Fibroblast of pulmonary artery (primary cell): ENCODE data around the gene ADGRL4.

Experiments
- DNase-seq: peaks from one replicate; pipeline ENCODE4 v3.0.0-alpha.2; 2010; ENCODE audit warnings: low read depth
- H3K4me3 ChIP-seq: replicated peaks from 2 replicates; pipeline ENCODE4 v1.5.1; 2011; ENCODE audit warnings: low read depth, mild to moderate bottlenecking, control low read depth, low read length, moderate library complexity
- CTCF ChIP-seq: IDR thresholded peaks from 2 replicates; pipeline ENCODE4 v1.5.1; 2011; ENCODE audit warnings: mild to moderate bottlenecking, control low read depth, low read length, inconsistent platforms; ENCODE audit errors: missing control alignments

ADGRL4 gene

GRCh38 chr1:78864175-78864574 is 142.4 kb downstream of the ADGRL4 start:
- no peak for DNase-seq
- no peak for TF ChIP-seq CTCF

GRCh38 chr1:78856096-78856495 is 150.4 kb downstream of the ADGRL4 start:
- DNase-seq, result no peak
- no peak for TF ChIP-seq CTCF
- H3K4me3 ChIP-seq, result no peak overlapping the region

More at GRCh38 chr1:78864175-78864574, 142.4 kb downstream of the ADGRL4 start:
- H3K4me3 ChIP-seq, result no peak overlapping the region

- no peak for TF ChIP-seq CTCF
- H3K4me3 ChIP-seq, result no peak overlapping the region
- DNase-seq, result no peak
These were observed 151.3 kb downstream of the ADGRL4 start for GRCh38 chr1:78855258-78855657.

- H3K4me3 ChIP-seq, result no peak overlapping the region
- no peak for DNase-seq
- no peak for TF ChIP-seq CTCF
These were observed 152.0 kb downstream of the ADGRL4 start for GRCh38 chr1:78854556-78854955.

GRCh38 chr1:78843546-78843945 is 163.0 kb downstream of the ADGRL4 start:
- peak; percentile 60 for DNase-seq
- no peak for TF ChIP-seq CTCF
- no peak overlapping the region for H3K4me3 ChIP-seq

GRCh38 chr1:78843111-78843510 is 163.4 kb downstream of the ADGRL4 start:
- DNase-seq, result no peak
- no peak overlapping the region for H3K4me3 ChIP-seq
- no peak for TF ChIP-seq CTCF

- peak overlapping the region; percentile 13 for H3K4me3 ChIP-seq
- TF ChIP-seq CTCF, result no peak
- peak; percentile 81 for DNase-seq
These were observed 165.9 kb downstream of the ADGRL4 start for GRCh38 chr1:78840453-78841271.
